ENCODE results near the gene ITCH.

DNA sequence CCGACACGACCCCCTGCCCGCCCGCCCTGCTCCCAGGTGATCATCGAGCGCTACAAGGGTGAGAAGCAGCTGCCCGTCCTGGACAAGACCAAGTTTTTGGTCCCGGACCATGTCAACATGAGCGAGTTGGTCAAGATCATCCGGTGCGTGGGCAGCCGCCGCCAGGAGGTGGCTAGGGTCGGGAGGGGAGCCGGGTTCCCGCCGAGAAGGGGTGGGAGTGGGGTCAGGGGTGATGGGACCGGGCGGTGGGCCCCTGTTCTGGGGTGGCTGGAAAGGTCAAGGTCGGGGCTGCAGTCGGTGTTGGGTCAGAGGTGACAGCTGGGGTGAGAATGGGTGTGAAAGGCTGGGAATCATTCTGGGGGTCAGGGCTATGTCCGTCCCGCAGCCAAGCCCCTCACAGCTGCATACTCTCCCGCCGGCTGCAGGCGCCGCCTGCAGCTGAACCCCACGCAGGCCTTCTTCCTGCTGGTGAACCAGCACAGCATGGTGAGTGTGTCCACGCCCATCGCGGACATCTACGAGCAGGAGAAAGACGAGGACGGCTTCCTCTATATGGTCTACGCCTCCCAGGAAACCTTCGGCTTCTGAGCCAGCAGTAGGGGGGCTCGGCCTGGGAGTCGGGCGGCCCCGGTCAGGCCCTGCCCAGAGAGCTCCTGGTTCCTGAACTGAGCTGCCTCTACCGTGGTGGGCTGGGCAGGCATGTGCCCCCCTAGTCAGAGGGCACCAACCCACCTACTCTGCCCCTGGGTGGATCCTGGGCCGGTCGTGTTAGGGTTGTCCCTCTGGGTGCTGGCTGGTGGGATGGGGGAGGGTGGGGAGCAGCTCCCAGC lies 196.5 kb downstream of the ITCH start:
- TF ChIP-seq POLR2AphosphoS5 (IDR thresholded peaks at IDR 0.05; ENCODE audit: low read depth, low read length) = no peak
- no peak for TF ChIP-seq POLR2A (IDR thresholded peaks at IDR 0.05; ENCODE audit: low read depth, low read length)

All from GM12891 (cell line).